WTC11 (cell line): Measurements from ENCODE around the gene EIF4G3.
"Not testable (repeated sequence)": the region's sequence is repeated elsewhere in the genome, so short reads cannot be mapped to it uniquely, and the experiment has no call there.

ENCODE experiments used
- E2F5 ChIP-seq: sonication (generic); formaldehyde crosslinking; IDR thresholded peaks from 2 replicates; pipeline ENCODE4 v1.8.1; 2022; ENCODE audit warnings: mild to moderate bottlenecking, moderate library complexity, missing genetic modification reagents
- EMX1 ChIP-seq: fragments of 250-450 bp; sonication (Bioruptor Pico); IDR thresholded peaks from 2 replicates; pipeline ENCODE4 v1.8.0; 2021; ENCODE audit warnings: mild to moderate bottlenecking
- ESRRA ChIP-seq: sonication (generic); formaldehyde crosslinking; IDR thresholded peaks from 2 replicates; pipeline ENCODE4 v1.8.1; 2022; ENCODE audit warnings: mild to moderate bottlenecking, missing genetic modification reagents, borderline replicate concordance
- FOXJ3 ChIP-seq: sonication (generic); formaldehyde crosslinking; IDR thresholded peaks from 2 replicates; pipeline ENCODE4 v1.9.0; 2021; ENCODE audit warnings: missing genetic modification reagents, mild to moderate bottlenecking, borderline replicate concordance
- MAX ChIP-seq: sonication (generic); formaldehyde crosslinking; IDR thresholded peaks from 2 replicates; pipeline ENCODE4 v1.8.0; 2022; ENCODE audit warnings: mild to moderate bottlenecking, missing genetic modification reagents
- SMAD3 ChIP-seq: sonication (generic); formaldehyde crosslinking; IDR thresholded peaks from 2 replicates; pipeline ENCODE4 v1.8.0; 2022; ENCODE audit warnings: missing genetic modification reagents, mild to moderate bottlenecking, borderline replicate concordance
- SMAD4 ChIP-seq: sonication (generic); formaldehyde crosslinking; IDR thresholded peaks from 2 replicates; pipeline ENCODE4 v1.8.0; 2022; ENCODE audit warnings: mild to moderate bottlenecking, missing genetic modification reagents
- USF1 ChIP-seq: sonication (generic); formaldehyde crosslinking; IDR thresholded peaks from 2 replicates; pipeline ENCODE4 v1.8.0; 2022; ENCODE audit warnings: mild to moderate bottlenecking, missing genetic modification reagents
- TF ChIP-seq, protein P1 (sequence below): fragments of 200-600 bp; IDR thresholded peaks from 2 replicates; pipeline ENCODE4 v1.8.0; 2022; ENCODE audit warnings: antibody characterized with exemption
- TF ChIP-seq, protein P2 (sequence below): sonication (generic); formaldehyde crosslinking; IDR thresholded peaks from 2 replicates; pipeline ENCODE4 v1.8.0; 2022; ENCODE audit warnings: mild to moderate bottlenecking, missing genetic modification reagents
- TF ChIP-seq, protein P3 (sequence below): sonication (generic); formaldehyde crosslinking; IDR thresholded peaks from 2 replicates; pipeline ENCODE4 v1.8.1; 2022; ENCODE audit warnings: low read depth, missing genetic modification reagents, borderline replicate concordance

- TF ChIP-seq, protein P1, sequence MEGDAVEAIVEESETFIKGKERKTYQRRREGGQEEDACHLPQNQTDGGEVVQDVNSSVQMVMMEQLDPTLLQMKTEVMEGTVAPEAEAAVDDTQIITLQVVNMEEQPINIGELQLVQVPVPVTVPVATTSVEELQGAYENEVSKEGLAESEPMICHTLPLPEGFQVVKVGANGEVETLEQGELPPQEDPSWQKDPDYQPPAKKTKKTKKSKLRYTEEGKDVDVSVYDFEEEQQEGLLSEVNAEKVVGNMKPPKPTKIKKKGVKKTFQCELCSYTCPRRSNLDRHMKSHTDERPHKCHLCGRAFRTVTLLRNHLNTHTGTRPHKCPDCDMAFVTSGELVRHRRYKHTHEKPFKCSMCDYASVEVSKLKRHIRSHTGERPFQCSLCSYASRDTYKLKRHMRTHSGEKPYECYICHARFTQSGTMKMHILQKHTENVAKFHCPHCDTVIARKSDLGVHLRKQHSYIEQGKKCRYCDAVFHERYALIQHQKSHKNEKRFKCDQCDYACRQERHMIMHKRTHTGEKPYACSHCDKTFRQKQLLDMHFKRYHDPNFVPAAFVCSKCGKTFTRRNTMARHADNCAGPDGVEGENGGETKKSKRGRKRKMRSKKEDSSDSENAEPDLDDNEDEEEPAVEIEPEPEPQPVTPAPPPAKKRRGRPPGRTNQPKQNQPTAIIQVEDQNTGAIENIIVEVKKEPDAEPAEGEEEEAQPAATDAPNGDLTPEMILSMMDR: not testable (repeated sequence)
- not testable (repeated sequence) for TF ChIP-seq SMAD4; ESRRA (CRISPR knock-in tag); FOXJ3 (CRISPR knock-in tag); MAX (CRISPR knock-in tag); USF1; SMAD3; E2F5 (CRISPR knock-in tag); EMX1 (CRISPR knock-in tag)
- TF ChIP-seq, protein P2, sequence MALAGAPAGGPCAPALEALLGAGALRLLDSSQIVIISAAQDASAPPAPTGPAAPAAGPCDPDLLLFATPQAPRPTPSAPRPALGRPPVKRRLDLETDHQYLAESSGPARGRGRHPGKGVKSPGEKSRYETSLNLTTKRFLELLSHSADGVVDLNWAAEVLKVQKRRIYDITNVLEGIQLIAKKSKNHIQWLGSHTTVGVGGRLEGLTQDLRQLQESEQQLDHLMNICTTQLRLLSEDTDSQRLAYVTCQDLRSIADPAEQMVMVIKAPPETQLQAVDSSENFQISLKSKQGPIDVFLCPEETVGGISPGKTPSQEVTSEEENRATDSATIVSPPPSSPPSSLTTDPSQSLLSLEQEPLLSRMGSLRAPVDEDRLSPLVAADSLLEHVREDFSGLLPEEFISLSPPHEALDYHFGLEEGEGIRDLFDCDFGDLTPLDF (CRISPR knock-in tag): not testable (repeated sequence)
- TF ChIP-seq, protein P3, sequence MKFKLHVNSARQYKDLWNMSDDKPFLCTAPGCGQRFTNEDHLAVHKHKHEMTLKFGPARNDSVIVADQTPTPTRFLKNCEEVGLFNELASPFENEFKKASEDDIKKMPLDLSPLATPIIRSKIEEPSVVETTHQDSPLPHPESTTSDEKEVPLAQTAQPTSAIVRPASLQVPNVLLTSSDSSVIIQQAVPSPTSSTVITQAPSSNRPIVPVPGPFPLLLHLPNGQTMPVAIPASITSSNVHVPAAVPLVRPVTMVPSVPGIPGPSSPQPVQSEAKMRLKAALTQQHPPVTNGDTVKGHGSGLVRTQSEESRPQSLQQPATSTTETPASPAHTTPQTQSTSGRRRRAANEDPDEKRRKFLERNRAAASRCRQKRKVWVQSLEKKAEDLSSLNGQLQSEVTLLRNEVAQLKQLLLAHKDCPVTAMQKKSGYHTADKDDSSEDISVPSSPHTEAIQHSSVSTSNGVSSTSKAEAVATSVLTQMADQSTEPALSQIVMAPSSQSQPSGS (CRISPR knock-in tag): not testable (repeated sequence)
Measured at GRCh38 chr1:21208137-21208700, 31.5 kb upstream of the EIF4G3 start.
